SK-N-SH (cell line): ENCODE data around the gene PURA. TPM values are rescaled to one million over a fixed set of nuclear protein-coding genes. Genes with fewer than 3 reads are reported as not detected.

Experiments used
- CTCF ChIA-PET: fragments of 300-600, 350-600 bp; formaldehyde crosslinking; extraction: SDS; loops from one replicate; lab custom pipeline; 2021; lab: Yijun Ruan, JAX
- POLR2A ChIA-PET: fragments of 350-600 bp; sonication (Branson Sonifier 250); formaldehyde crosslinking; extraction: SDS; loops from one replicate; lab custom pipeline; 2020; ENCODE audit warnings: antibody characterized with exemption, inconsistent platforms; lab: Yijun Ruan, JAX
- DNase-seq: peaks from one replicate; pipeline ENCODE4 v3.0.0; 2012
- H2AFZ ChIP-seq: fragments of 200-600 bp; sonication (generic); 2 replicates; pipeline ENCODE4 v1.8.1; 2016; ENCODE audit warnings: antibody characterized with exemption, mild to moderate bottlenecking, low read depth
- H3F3A ChIP-seq: fragments of 200-600 bp; sonication (generic); replicated peaks from 2 replicates; pipeline ENCODE3; 2016; ENCODE audit warnings: antibody characterized with exemption, mild to moderate bottlenecking; ENCODE audit not compliant: insufficient read depth
- H3K27ac ChIP-seq, 2 experiments: fragments of 200-500 bp in 1 of 2; fragments of 200-600 bp in 1 of 2; sonication (Bioruptor generic) in 1 of 2; sonication (generic), shearing (Covaris generic) in 1 of 2; 2 replicates each; pipeline versions ENCODE4 v1.5.1 to v1.6.1; 2014 to 2016; ENCODE audit warnings: low read depth in 2 of 2, inconsistent platforms in 1 of 2, low read length in 1 of 2, mild to moderate bottlenecking in 1 of 2, mixed read lengths in 1 of 2
- H3K27me3 ChIP-seq: fragments of 200-600 bp; sonication (generic), shearing (Covaris generic); 2 replicates; pipeline ENCODE4 v1.6.1; 2016; ENCODE audit warnings: mixed run types; ENCODE audit not compliant: insufficient read depth
- H3K36me3 ChIP-seq, 2 experiments: fragments of 200-500 bp in 1 of 2; fragments of 200-600 bp in 1 of 2; sonication (Bioruptor generic) in 1 of 2; sonication (generic) in 1 of 2; replicated peaks in 1 of 2; 2 replicates each; pipeline versions ENCODE3 to v1.5.1; 2014 to 2016; ENCODE audit warnings: low read length in 1 of 2, mild to moderate bottlenecking in 1 of 2; ENCODE audit not compliant: insufficient read depth in 2 of 2, control insufficient read depth in 1 of 2
- H3K4me1 ChIP-seq, 2 experiments: fragments of 200-500 bp in 1 of 2; fragments of 200-600 bp in 1 of 2; sonication (Bioruptor generic) in 1 of 2; sonication (generic), shearing (Covaris generic) in 1 of 2; 2 replicates each; pipeline versions ENCODE4 v1.5.1 to v1.6.1; 2014 to 2016; ENCODE audit warnings: low read depth in 1 of 2, low read length in 1 of 2, mixed run types in 1 of 2; ENCODE audit not compliant: insufficient read depth in 2 of 2, control insufficient read depth in 1 of 2
- H3K4me2 ChIP-seq: fragments of 200-600 bp; sonication (generic), shearing (Covaris generic); 2 replicates; pipeline ENCODE4 v1.6.1; 2017; ENCODE audit warnings: mixed run types
- H3K4me3 ChIP-seq, 2 experiments: fragments of 200-500 bp in 1 of 2; fragments of 200-600 bp in 1 of 2; sonication (Bioruptor generic) in 1 of 2; sonication (generic), shearing (Covaris generic) in 1 of 2; 2 replicates each; pipeline versions ENCODE4 v1.5.1 to v1.8.1; 2014 to 2016; ENCODE audit warnings: low read depth in 2 of 2, inconsistent platforms in 1 of 2, low read length in 1 of 2, mild to moderate bottlenecking in 1 of 2, mixed read lengths in 1 of 2, moderate library complexity in 1 of 2
- H3K79me2 ChIP-seq: fragments of 200-600 bp; sonication (generic); 2 replicates; pipeline ENCODE4 v1.8.1; 2017; ENCODE audit warnings: mild to moderate bottlenecking; ENCODE audit not compliant: insufficient read depth
- H3K9ac ChIP-seq: fragments of 200-600 bp; sonication (generic); 2 replicates; pipeline ENCODE4 v1.6.1; 2017; ENCODE audit warnings: mixed run types
- H3K9me2 ChIP-seq: fragments of 200-600 bp; sonication (generic); 2 replicates; pipeline ENCODE4 v1.6.1; 2017; ENCODE audit warnings: mixed run types
- H3K9me3 ChIP-seq: fragments of 200-600 bp; sonication (generic); 2 replicates; pipeline ENCODE4 v1.6.1; 2017; ENCODE audit warnings: mixed run types, mild to moderate bottlenecking, moderate library complexity
- H4K20me1 ChIP-seq: fragments of 200-600 bp; sonication (generic); 2 replicates; pipeline ENCODE4 v1.6.1; 2017; ENCODE audit warnings: mild to moderate bottlenecking, mixed run types; ENCODE audit not compliant: insufficient read depth
- CHD2 ChIP-seq: fragments of 150-350 bp; IDR thresholded peaks from 2 replicates; pipeline ENCODE4 v1.6.1; 2018; ENCODE audit warnings: low read length; ENCODE audit not compliant: partially characterized antibody
- EP300 ChIP-seq, 2 experiments: IDR thresholded peaks; 2 replicates each; pipeline versions ENCODE4 v1.4.0 to v1.6.1; 2012; ENCODE audit warnings: borderline replicate concordance in 1 of 2, low read depth in 1 of 2, low read length in 1 of 2
- FOSL2 ChIP-seq: IDR thresholded peaks from 2 replicates; pipeline ENCODE4 v1.4.0; 2012; ENCODE audit warnings: low read depth, mild to moderate bottlenecking, moderate library complexity, borderline replicate concordance
- FOXM1 ChIP-seq: IDR thresholded peaks from 2 replicates; pipeline ENCODE4 v1.4.0; 2012; ENCODE audit warnings: low read depth, mild to moderate bottlenecking
- GABPA ChIP-seq: IDR thresholded peaks from 2 replicates; pipeline ENCODE4 v1.4.0; 2012; ENCODE audit warnings: low read depth, mild to moderate bottlenecking
- GATA2 ChIP-seq: sonication (generic); formaldehyde crosslinking; IDR thresholded peaks from 2 replicates; pipeline ENCODE4 v1.5.0; 2020; ENCODE audit warnings: mild to moderate bottlenecking, missing genetic modification reagents
- MXI1 ChIP-seq: IDR thresholded peaks from 2 replicates; pipeline ENCODE4 v1.6.1; 2012; ENCODE audit warnings: mild to moderate bottlenecking, low read depth, low read length, improper control_type of control experiment
- NFIC ChIP-seq: IDR thresholded peaks from 2 replicates; pipeline ENCODE4 v1.4.0; 2012; ENCODE audit warnings: borderline replicate concordance
- NRF1 ChIP-seq: IDR thresholded peaks from 2 replicates; pipeline ENCODE4 v1.6.1; 2012; ENCODE audit warnings: low read depth, mild to moderate bottlenecking, low read length
- POLR2AphosphoS5 ChIP-seq: IDR thresholded peaks from 2 replicates; pipeline ENCODE4 v1.6.1; 2012; ENCODE audit warnings: low read depth, low read length
- REST ChIP-seq: IDR thresholded peaks from 2 replicates; pipeline ENCODE4 v1.6.1; 2012; ENCODE audit warnings: mild to moderate bottlenecking, low read depth, low read length, moderate library complexity
- RFX5 ChIP-seq: IDR thresholded peaks from 2 replicates; pipeline ENCODE4 v1.6.1; 2012; ENCODE audit warnings: mild to moderate bottlenecking, improper control_type of control experiment, low read length
- RXRA ChIP-seq: IDR thresholded peaks from 2 replicates; pipeline ENCODE4 v1.4.0; 2012; ENCODE audit warnings: low read depth, mild to moderate bottlenecking, borderline replicate concordance
- SIN3A ChIP-seq: IDR thresholded peaks from 2 replicates; pipeline ENCODE4 v1.6.1; 2012; ENCODE audit warnings: low read depth, mild to moderate bottlenecking, low read length, moderate library complexity, borderline replicate concordance
- SMC3 ChIP-seq: IDR thresholded peaks from 2 replicates; pipeline ENCODE4 v1.6.1; 2012; ENCODE audit warnings: low read depth, low read length, improper control_type of control experiment
- TAF1 ChIP-seq: IDR thresholded peaks from 2 replicates; pipeline ENCODE4 v1.6.1; 2012; ENCODE audit warnings: low read depth, mild to moderate bottlenecking, low read length, moderate library complexity, borderline replicate concordance
- TCF12 ChIP-seq: IDR thresholded peaks from 2 replicates; pipeline ENCODE4 v1.4.0; 2012
- TEAD4 ChIP-seq: IDR thresholded peaks from 2 replicates; pipeline ENCODE4 v1.4.0; 2012; ENCODE audit warnings: mild to moderate bottlenecking, borderline replicate concordance; ENCODE audit not compliant: insufficient read depth
- YY1 ChIP-seq: IDR thresholded peaks from 2 replicates; pipeline ENCODE4 v1.4.0; 2012; ENCODE audit warnings: low read depth, mild to moderate bottlenecking
- ZBTB33 ChIP-seq: IDR thresholded peaks from 2 replicates; pipeline ENCODE4 v1.4.0; 2012; ENCODE audit warnings: low read depth, borderline replicate concordance
- WGBS: methylation state at CpG from one replicate; pipeline ENCODE4 v1.1.6; 2017; ENCODE audit warnings: low lambda C conversion rate; 5-methylcytosine and 5-hydroxymethylcytosine counted together
- polyA plus RNA-seq, 3 experiments: library from polyadenylated mRNA; depleted of rRNA; stranded (reverse); fragments of >200 nt; gene quantifications; 2 replicates each; pipeline ENCODE4 v1.2.3, GENCODE V29; 2012
- TF ChIP-seq, protein P1 (sequence below): IDR thresholded peaks from 2 replicates; pipeline ENCODE4 v1.4.0; 2012; ENCODE audit warnings: low read depth, borderline replicate concordance

Gene PURA
- polyA plus RNA-seq, 1 of the 3 experiments (the other 2 are of a cell fraction): 2.4 TPM

DNA sequence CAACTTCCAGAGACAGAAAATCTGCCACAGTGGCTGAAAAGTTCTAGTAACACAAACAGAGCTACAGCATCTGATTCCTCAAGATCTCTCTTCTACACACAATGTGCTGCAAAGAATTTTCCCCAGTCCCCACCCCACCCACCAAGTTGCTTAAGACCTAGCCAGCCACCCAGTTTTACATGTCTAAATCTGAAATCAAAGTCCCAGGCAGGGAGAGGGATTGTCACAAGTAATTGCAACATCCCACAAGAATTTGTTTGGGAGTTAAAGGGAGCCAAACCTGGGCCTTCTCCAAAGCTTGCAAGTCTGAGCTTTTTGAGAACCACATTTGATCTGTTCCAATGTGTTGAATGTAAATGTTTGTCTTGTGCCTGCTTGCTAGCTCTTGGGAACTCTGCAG lies 27.3 kb downstream of the PURA start:
- Histone ChIP-seq H4K20me1 (peaks cover 21% of the 10 kb centered on the region), H3K4me2 (no peak overlapping the region), H3K27ac (no peak overlapping the region), H3K4me1 (peaks cover 0 to 8% of the 10 kb centered on the region in 2 experiments; a peak in 1 of 4 replicates), H3K36me3 (no peaks in the 10 kb centered on the region), H3K9me2 (no peaks in the 10 kb centered on the region), H3K9me3 (no peaks in the 10 kb centered on the region), H3K4me3 (no peak overlapping the region), H3K27me3 (no peaks in the 10 kb centered on the region), H2AFZ (no peak overlapping the region), H3K79me2 (no peaks in the 10 kb centered on the region; the same call in 1 of the 2 replicates), H3F3A (peaks cover 7% of the 10 kb centered on the region), H3K9ac (no peak overlapping the region)
- no peak for DNase-seq
- ChIA-PET CTCF (interaction anchor here (1.3 to 8.0 kb wide), 4 partner anchors 12 to 67 kb away, joined by 3 to 166 read pairs (median 122); partner anchors contain the start of gene PURA), POLR2A (no interaction called here)
- no peak for TF ChIP-seq MXI1
- TF ChIP-seq, protein P1, sequence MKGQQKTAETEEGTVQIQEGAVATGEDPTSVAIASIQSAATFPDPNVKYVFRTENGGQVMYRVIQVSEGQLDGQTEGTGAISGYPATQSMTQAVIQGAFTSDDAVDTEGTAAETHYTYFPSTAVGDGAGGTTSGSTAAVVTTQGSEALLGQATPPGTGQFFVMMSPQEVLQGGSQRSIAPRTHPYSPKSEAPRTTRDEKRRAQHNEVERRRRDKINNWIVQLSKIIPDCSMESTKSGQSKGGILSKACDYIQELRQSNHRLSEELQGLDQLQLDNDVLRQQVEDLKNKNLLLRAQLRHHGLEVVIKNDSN: no peak
- TF ChIP-seq RFX5: no peak
- no peak for TF ChIP-seq SMC3
- no peak for TF ChIP-seq NFIC

DNA sequence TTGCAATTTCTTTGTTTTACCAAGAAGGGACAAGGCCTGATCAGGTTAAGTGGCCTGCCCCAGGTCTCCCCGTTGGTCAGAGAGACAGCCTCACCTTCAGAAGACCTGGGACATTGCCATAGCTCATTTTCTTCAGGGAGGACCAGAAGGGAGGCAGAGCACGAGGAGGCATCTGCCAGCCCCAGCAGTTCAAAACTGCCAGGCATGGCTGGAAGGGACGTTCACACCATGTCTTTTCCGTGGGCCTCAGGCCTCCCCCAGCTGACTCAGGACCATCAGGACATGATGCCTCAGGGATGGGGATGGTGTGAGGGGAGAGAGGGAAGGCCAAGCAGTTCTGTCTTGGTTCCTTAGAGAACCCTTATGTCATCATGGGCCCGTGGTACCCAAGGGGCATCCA lies 28.3 kb downstream of the PURA start:
- peaks cover 0 to 8% of the 10 kb centered on the region in 2 experiments; a peak in 1 of 4 replicates for H3K4me1 ChIP-seq
- no peak overlapping the region for H3K4me3 ChIP-seq
- H3K4me2 ChIP-seq: no peak overlapping the region
- no peaks in the 10 kb centered on the region for H3K27me3 ChIP-seq
- H3K9me2 ChIP-seq: no peaks in the 10 kb centered on the region
- DNase-seq: no peak
- no peak overlapping the region for H3K9ac ChIP-seq
- no peak for TF ChIP-seq POLR2AphosphoS5
- TF ChIP-seq TCF12: no peak
- no peak for TF ChIP-seq TAF1
- no peak for TF ChIP-seq FOXM1
- no peak for TF ChIP-seq SIN3A
- TF ChIP-seq FOSL2: no peak
- no peak for TF ChIP-seq YY1
- no peak for TF ChIP-seq MXI1
- no peak for TF ChIP-seq CHD2
- no peak for TF ChIP-seq TEAD4
- no peak for TF ChIP-seq REST
- no peak for TF ChIP-seq GABPA
- no peak for TF ChIP-seq NRF1
- TF ChIP-seq, protein P1: no peak
- TF ChIP-seq GATA2: no peak
- TF ChIP-seq ZBTB33: no peak
- TF ChIP-seq RXRA: no peak
- TF ChIP-seq EP300 (IDR thresholded peaks at IDR 0.05; ENCODE audit: borderline replicate concordance in 1 of 2, low read depth in 1 of 2, low read length in 1 of 2): no peak
- TF ChIP-seq, all 33 proteins: peak for 0
- H4K20me1 ChIP-seq: peaks cover 24% of the 10 kb centered on the region
- WGBS: 74% methylated on average over 5 of the region's 5 CpGs
- no peak overlapping the region for H3K27ac ChIP-seq
- H3F3A ChIP-seq: peaks cover 7% of the 10 kb centered on the region
- H3K9me3 ChIP-seq: no peaks in the 10 kb centered on the region
- no peak overlapping the region for H2AFZ ChIP-seq
- H3K36me3 ChIP-seq: no peaks in the 10 kb centered on the region
- H3K79me2 ChIP-seq: no peaks in the 10 kb centered on the region; the same call in 1 of the 2 replicates
- ChIA-PET CTCF (interaction anchor here (1.1 to 8.0 kb wide), 5 partner anchors 9 to 68 kb away, joined by 4 to 166 read pairs (median 120); partner anchors contain the start of gene PURA), POLR2A (no interaction called here)
